Germinal center (tissue), 1 donor: Measurements from ENCODE around the gene GULP1.
"Not testable (repeated sequence)": the region's sequence is repeated elsewhere in the genome, so short reads cannot be mapped to it uniquely, and the experiment has no call there.

Experiments
- DNase-seq: peaks from one replicate; pipeline ENCODE4 v3.0.0; 2012; ENCODE audit warnings: mixed read lengths, low spot score

GULP1 gene

GRCh38 chr2:188551671-188552070 is 260.0 kb downstream of the GULP1 start:
- no peak for DNase-seq

- no peak for DNase-seq
Measured at GRCh38 chr2:188557081-188557480, 265.4 kb downstream of the GULP1 start.

GRCh38 chr2:188559455-188559854 is 267.8 kb downstream of the GULP1 start:
- DNase-seq = not testable (repeated sequence)

GRCh38 chr2:188561473-188561979 is 269.9 kb downstream of the GULP1 start:
- DNase-seq = no peak

- DNase-seq = no peak
Measured at GRCh38 chr2:188569431-188570165, 277.9 kb downstream of the GULP1 start.

- DNase-seq = no peak
Measured at GRCh38 chr2:188570370-188570769, 278.7 kb downstream of the GULP1 start.

GRCh38 chr2:188571543-188572303 is 280.0 kb downstream of the GULP1 start:
- no peak for DNase-seq

GRCh38 chr2:188572592-188572991 is 280.9 kb downstream of the GULP1 start:
- DNase-seq = no peak

GRCh38 chr2:188573453-188573852 is 281.8 kb downstream of the GULP1 start:
- DNase-seq = no peak

- DNase-seq = no peak
Measured at GRCh38 chr2:188576006-188576405, 284.3 kb downstream of the GULP1 start.

- no peak for DNase-seq
Measured at GRCh38 chr2:188576651-188577050, 285.0 kb downstream of the GULP1 start.

GRCh38 chr2:188577231-188577630 is 285.6 kb downstream of the GULP1 start:
- no peak for DNase-seq

- no peak for DNase-seq
Measured at GRCh38 chr2:188580738-188581137, 289.1 kb downstream of the GULP1 start.

GRCh38 chr2:188582211-188582610 is 290.5 kb downstream of the GULP1 start:
- no peak for DNase-seq

- no peak for DNase-seq
Measured at GRCh38 chr2:188588235-188588634, 296.6 kb downstream of the GULP1 start.

- no peak for DNase-seq
Measured at GRCh38 chr2:188596054-188596453, 304.4 kb downstream of the GULP1 start.

- no peak for DNase-seq
Measured at GRCh38 chr2:188598551-188598950, 306.9 kb downstream of the GULP1 start.

GRCh38 chr2:188599140-188599539 is 307.5 kb downstream of the GULP1 start:
- DNase-seq = no peak

- DNase-seq = no peak
Measured at GRCh38 chr2:188600536-188601210, 309.0 kb downstream of the GULP1 start.

- DNase-seq = no peak
Measured at GRCh38 chr2:188601391-188601790, 309.7 kb downstream of the GULP1 start.

- DNase-seq = no peak
Measured at GRCh38 chr2:188601927-188602326, 310.3 kb downstream of the GULP1 start.

GRCh38 chr2:188604579-188604978 is 312.9 kb downstream of the GULP1 start:
- no peak for DNase-seq
